ENCODE data around the gene RBP5.
A peak's percentile ranks its signal among the peaks of the same experiment; 100 is the strongest.

RBP5 gene

DNA sequence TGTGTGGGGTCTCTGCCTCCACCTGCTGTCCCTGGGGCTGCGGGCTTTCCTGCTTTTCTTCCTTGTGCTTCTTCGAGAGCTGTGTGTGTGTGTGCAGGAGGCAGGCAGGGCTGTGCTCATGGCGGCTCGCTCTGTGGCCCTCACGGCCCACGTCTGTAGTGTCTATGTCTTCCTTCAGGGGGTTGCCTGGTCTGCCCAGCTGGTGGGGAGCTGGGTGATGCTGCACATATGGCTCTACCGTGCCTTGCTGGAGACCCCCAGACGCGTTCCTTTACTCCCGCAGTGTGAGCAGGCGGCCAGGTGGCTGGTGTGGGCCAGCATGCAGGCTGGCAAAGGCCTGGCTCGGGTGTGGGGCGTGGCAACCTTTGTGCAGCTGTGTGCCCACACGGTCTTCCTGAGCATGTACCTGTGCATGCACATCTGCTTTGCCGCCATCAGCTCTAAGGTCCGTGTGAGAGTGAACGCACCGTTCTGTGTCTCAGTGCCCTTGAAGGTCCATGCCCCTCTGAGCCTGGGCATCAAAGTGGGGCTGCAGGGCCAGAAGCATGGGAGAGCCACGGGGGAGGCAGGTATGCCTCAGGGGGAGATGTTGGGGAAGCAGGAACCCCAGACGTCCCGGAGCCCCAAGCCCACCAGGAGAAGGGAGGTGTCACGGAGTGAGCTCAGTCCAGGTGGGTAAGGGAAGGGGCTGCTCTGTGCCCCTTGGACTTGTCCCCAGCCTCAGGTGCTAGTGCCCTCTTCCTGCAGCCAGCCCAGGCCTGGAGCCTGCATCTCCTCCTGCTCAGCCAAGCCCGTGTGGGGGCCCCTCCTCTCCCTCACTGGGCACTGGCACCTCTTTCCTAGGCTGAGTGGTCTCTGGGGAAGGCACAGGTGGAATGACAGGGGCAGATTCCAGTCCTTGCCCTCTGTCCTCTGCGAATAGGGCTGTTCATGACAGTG is 27.8 kb upstream of the RBP5 start:
- Mint-ChIP-seq H3K27ac (no peak overlapping the region), H3K36me3 (ENCODE audit: low read depth) (peaks cover 26% of the 10 kb centered on the region), H3K4me1 (peaks cover 6% of the 10 kb centered on the region), H3K9me3 (no peaks in the 10 kb centered on the region), H3K4me3 (no peak overlapping the region), H3K27me3 (ENCODE audit: low read depth, poor library complexity) (peaks cover 5% of the 10 kb centered on the region)
- DNase-seq: no peak
- TF ChIP-seq, protein P1, sequence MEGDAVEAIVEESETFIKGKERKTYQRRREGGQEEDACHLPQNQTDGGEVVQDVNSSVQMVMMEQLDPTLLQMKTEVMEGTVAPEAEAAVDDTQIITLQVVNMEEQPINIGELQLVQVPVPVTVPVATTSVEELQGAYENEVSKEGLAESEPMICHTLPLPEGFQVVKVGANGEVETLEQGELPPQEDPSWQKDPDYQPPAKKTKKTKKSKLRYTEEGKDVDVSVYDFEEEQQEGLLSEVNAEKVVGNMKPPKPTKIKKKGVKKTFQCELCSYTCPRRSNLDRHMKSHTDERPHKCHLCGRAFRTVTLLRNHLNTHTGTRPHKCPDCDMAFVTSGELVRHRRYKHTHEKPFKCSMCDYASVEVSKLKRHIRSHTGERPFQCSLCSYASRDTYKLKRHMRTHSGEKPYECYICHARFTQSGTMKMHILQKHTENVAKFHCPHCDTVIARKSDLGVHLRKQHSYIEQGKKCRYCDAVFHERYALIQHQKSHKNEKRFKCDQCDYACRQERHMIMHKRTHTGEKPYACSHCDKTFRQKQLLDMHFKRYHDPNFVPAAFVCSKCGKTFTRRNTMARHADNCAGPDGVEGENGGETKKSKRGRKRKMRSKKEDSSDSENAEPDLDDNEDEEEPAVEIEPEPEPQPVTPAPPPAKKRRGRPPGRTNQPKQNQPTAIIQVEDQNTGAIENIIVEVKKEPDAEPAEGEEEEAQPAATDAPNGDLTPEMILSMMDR (IDR thresholded peaks at IDR 0.05): no peak

DNA sequence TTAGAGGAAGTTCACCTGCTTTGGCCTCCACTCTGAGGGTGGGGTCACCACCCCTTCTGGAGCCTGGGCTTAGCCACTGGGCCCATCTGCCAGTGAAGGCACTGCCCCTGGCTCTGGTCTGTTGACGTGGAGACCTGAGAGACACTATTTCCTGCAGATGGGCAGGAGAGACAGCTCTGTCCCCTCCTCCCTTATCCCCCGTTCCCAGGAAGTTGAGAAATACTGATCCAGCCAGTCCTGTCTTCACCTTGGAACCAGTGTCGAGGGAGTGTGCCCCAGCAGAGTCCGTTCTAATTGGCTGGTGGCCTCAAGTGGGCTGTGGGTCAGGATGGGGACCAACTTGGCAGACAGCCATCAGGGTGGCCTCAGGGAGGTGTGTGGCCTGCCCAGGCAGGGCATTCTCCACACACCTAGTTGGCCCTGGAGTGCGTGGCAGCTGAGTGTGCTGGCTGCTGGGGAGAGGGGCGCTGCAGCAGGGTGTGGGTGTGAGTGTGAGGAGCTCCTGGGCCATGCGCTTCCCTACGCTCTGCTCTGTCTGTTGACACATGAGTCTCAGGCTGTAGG is 26.9 kb upstream of the RBP5 start:
- peaks cover 6% of the 10 kb centered on the region for H3K4me1 Mint-ChIP-seq
- H3K9me3 Mint-ChIP-seq: no peaks in the 10 kb centered on the region
- no peak overlapping the region for H3K4me3 Mint-ChIP-seq
- H3K36me3 Mint-ChIP-seq (ENCODE audit: low read depth): peaks cover 31% of the 10 kb centered on the region
- H3K27me3 Mint-ChIP-seq (ENCODE audit: low read depth, poor library complexity): peaks cover 3% of the 10 kb centered on the region
- no peak for DNase-seq
- H3K27ac Mint-ChIP-seq: peak overlapping the region; percentile 9
- TF ChIP-seq, protein P1 (IDR thresholded peaks at IDR 0.05): no peak

GRCh38 chr12:7154901-7155470 is 26.3 kb upstream of the RBP5 start:
- peak overlapping the region; percentile 9 for H3K27ac Mint-ChIP-seq
- peaks cover 6% of the 10 kb centered on the region for H3K4me1 Mint-ChIP-seq

GRCh38 chr12:7154042-7154441 is 25.4 kb upstream of the RBP5 start:
- no peak overlapping the region for H3K4me3 Mint-ChIP-seq
- H3K9me3 Mint-ChIP-seq: no peaks in the 10 kb centered on the region

More at GRCh38 chr12:7154901-7155470, 26.3 kb upstream of the RBP5 start:
- Mint-ChIP-seq H3K27me3 (ENCODE audit: low read depth, poor library complexity) (peaks cover 3% of the 10 kb centered on the region), H3K36me3 (ENCODE audit: low read depth) (peaks cover 37% of the 10 kb centered on the region), H3K9me3 (no peaks in the 10 kb centered on the region), H3K4me3 (no peak overlapping the region)
- TF ChIP-seq, protein P1 (IDR thresholded peaks at IDR 0.05): no peak
- DNase-seq: no peak

DNA sequence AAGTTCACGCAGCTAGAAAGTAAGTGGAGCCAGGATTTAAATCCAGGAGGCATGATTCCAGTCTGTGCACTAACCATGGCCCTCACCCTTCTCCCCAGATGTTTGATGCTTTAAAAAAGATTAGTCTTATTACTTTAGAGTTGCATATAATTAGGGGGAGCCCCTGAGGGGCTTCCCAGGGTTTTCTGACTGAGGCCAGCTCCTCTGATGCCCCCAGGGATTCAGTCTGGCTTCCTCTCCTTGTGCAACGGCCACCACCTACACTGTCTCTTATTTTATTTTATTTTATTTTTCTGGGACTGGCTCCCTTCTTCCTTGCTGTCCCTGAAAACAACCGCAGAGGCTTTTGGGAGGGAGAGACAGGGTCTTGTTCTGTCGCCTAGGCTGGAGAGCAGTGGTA is 24.1 kb upstream of the RBP5 start:
- TF ChIP-seq, protein P1 (IDR thresholded peaks at IDR 0.05): no peak
- no peaks in the 10 kb centered on the region for H3K9me3 Mint-ChIP-seq
- H3K27ac Mint-ChIP-seq: no peak overlapping the region
- H3K4me1 Mint-ChIP-seq: peaks cover 6% of the 10 kb centered on the region
- no peak for DNase-seq
- H3K27me3 Mint-ChIP-seq (ENCODE audit: low read depth, poor library complexity): no peaks in the 10 kb centered on the region
- H3K4me3 Mint-ChIP-seq: no peak overlapping the region
- H3K36me3 Mint-ChIP-seq (ENCODE audit: low read depth): peaks cover 55% of the 10 kb centered on the region

More at GRCh38 chr12:7154042-7154441, 25.4 kb upstream of the RBP5 start:
- Mint-ChIP-seq H3K4me1 (peaks cover 6% of the 10 kb centered on the region), H3K27me3 (ENCODE audit: low read depth, poor library complexity) (no peaks in the 10 kb centered on the region), H3K27ac (no peak overlapping the region), H3K36me3 (ENCODE audit: low read depth) (peaks cover 43% of the 10 kb centered on the region)
- DNase-seq: no peak
- TF ChIP-seq, protein P1 (IDR thresholded peaks at IDR 0.05): no peak
